ENCODE results near the gene BARX1.
"Not testable (repeated sequence)": the region's sequence is repeated elsewhere in the genome, so short reads cannot be mapped to it uniquely, and the experiment has no call there.

The BARX1 gene

DNA sequence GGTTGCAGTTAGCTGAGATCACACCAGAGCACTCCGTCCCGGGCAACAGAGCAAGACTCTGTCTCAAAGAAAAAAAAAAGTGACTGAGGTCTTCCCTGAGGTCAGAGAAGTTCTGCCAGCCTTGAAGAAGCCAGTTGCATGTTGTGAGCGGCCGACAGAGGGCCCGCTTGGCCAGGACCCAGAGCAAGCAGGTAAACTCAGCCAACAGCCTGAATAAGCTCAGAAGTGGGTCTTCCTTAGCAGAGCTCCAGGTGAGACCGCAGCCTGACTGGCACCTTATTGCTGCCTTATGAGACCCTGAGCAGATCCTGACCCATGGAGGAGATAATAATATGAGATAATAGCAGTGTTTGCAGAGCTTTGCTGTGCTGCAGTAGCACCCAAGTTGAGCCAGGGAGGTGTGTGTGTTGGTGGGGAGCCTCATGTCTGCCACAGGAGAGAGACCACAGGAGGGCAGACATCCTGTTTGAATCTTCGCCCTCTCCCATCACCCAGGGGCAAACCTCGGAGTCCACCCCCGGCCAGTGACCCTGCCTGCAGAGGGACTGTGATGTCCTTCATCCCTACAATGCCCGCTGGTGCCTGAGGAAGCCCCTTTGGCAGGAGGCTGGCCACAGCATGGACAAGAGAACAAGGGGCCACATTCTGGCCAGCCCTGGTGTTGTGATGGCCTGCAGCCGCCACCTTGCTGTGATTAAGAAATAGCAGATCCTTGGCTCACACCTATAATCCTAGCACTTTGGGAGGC is 10.8 kb upstream of the BARX1 start:
- no peak for DNase-seq

DNA sequence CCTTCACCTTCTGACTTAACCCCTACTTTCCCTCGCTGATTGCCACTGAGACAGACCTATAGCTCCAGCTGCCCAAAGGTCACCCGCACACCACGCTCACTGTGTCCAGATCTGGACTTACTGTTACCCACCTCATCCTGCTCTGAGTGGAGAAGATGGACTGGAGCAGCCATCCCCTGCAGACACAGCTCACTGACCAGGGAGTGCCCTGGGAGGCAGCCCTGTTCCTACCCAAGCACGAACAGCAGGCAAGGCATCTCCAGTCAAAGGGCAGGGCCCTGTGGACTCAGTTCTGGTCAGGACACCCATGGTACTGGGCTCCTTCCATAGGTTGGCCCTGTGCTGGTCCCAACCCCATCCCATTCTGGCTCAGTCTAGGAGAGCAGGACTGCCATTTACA is 9.5 kb upstream of the BARX1 start:
- no peak for DNase-seq

DNA sequence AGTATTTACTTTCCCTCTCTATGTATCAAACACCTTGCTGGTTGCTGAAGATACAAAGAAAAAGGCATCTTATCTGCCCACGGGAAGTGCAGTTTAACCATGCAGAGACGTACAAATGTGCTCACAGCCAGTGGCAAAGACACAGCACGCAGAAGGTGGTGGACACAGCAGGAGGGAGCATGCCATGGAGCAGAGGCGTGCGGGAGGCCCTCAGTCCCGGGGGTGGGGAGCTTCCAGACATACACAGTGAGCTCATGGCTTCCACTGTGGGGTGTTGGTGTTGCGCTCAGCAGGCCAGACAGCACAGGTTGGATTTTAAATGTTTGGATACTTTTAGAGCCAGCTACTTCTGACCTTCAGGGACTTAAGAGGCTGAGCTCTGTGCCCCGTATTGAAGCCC is 8.8 kb upstream of the BARX1 start:
- peak in 2 of 3 experiments; percentile 25 to 37 for DNase-seq

DNA sequence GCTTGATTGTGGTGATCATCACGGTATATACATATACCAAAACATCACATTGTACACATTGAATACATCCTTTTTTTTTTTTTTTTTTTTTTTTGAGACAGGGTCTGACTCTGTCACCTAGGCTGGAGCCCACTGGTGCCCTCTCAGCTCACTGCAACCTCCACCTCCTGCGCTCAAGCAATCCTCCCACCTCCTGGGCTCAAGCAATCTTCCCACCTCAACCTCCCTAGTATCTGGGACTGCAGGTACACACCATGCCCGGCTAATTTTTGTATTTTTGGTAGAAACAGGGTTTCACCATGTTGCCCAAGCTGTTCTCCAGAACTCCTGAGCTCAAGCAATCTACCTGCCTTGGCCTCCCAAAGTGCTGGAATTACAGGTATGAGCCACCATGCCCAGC is 8.3 kb upstream of the BARX1 start:
- not testable (repeated sequence) for DNase-seq

DNA sequence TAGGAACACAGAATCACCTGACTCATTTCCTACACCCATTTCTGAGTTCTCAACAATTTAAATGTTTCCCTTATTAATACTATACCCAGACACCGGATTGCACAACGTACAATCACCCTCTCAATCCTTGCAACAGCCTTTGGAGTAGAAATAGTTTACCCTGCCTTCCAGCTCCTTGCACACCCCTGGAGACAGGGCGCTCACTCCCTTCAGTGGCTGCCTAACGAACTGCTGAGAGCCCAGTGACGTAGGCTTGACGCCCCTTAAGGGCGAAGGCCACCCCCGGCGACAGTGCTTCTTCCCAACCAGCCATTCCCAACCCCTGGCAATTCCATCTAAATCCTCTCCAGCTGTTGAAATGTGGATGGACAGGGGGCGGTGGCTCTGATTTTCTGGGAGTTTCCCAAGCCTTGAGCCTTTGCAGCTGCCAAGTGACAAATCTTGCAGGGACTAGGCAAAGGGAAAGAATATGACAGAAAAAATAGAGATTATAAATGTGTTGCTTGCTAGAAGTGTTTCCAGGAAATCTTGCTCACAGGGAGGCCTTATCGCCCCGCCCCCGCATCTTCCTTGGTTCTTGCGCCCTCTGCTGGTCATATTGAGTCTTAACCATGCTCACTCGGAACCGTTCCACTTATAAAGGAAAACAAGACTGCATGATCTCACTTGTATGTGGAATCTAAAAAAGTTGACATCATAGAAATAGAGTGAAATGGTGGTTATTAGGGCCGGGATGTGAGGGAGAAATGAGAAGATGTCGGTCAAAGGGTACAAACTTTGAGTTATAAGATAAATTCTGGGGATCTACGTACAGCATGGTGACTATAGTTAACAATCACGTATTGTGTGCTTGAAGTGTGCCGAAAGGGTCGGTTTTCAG is 7.6 kb upstream of the BARX1 start:
- peak; percentile 82 to 95 (median 83) for DNase-seq

- DNase-seq = no peak
Observed at GRCh38 chr9:93962017-93962416, 6.9 kb upstream of the BARX1 start.

DNA sequence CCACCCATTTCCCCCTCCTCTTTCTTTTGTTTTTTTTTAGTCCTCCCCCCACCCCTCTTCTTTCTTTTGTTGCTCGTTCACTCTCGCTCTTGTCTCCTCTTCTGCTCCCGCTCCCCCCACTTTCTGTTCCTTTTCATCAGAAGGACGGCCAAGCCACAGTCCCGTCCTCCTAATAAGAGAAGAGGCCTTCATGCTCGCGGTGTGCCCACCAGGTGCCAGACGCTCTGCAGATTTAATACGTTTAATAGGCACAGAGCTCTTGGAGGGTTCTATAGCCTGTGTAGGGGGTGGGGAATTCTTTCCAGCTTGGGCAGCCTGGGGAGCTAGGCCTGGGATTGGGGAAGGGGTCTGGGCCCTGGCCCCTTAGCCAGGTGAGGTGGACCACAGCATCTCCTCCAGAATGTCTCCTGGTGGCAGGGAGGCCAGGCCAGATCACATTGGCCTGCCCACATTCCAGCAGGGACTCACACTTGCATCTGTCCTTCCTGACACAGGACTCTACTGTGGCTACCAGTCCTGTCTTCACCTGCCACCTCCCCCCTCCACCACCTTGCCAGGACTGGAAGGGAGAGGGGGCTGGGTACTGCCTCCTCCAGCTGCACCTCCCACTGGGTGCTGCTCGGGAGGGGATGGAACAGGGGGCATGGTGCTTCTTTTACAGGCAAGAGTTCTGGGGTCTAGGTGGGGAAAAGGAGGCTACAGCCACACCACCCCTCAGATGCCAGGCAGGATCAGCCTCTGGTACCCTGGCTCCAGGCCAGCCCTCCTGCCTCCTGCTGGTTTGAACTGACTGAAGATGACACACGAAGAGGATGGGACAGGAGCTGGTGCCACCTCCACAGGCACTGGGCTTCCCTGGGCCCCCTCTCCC is 6.1 kb upstream of the BARX1 start:
- DNase-seq = peak in 2 of 3 experiments; percentile 22 to 49

DNA sequence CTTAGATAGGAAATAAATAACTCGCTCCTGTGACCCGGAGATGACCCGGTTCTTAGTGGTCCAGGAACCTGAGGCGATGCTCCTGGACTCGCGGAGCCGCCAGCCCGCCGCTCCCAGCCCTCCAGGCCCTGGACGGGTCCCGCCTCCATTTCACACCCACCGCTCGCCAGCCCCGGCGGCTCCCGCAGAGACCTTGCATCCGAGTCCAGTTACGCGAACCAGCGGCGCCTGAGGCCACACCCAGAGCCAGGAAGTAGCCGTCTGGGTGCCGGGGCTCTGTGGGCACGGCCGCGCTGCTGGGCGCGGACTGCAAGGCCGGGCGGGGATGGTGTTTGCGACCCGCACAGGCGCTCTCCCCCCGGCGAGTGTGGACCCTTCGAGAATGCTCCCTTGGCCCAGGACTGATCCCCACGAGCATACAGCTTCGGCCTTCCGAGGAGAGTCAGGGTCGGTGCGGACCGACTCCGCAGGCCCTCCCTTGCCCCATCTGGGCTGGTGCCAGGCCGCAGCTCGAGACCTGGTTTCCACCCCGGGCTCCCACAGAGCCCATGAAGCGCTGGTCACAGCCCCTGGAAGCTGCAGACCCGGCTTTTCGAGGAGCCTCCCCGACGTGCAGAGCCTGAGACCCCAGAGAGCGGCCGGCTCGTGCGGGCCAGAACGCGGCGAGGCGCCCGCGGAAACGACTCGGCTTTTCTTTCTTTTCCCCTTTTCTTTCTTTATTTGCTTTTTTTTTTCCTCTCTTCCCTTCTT is 5.2 kb upstream of the BARX1 start:
- DNase-seq = no peak

- DNase-seq = no peak
Observed at GRCh38 chr9:93959739-93960154, 4.6 kb upstream of the BARX1 start.

GRCh38 chr9:93958819-93959682 is 3.9 kb upstream of the BARX1 start:
- no peak for DNase-seq

- no peak for DNase-seq
Observed at GRCh38 chr9:93958121-93958818, 3.1 kb upstream of the BARX1 start.

GRCh38 chr9:93955981-93956784 is 1.0 kb upstream of the BARX1 start:
- no peak for DNase-seq

DNA sequence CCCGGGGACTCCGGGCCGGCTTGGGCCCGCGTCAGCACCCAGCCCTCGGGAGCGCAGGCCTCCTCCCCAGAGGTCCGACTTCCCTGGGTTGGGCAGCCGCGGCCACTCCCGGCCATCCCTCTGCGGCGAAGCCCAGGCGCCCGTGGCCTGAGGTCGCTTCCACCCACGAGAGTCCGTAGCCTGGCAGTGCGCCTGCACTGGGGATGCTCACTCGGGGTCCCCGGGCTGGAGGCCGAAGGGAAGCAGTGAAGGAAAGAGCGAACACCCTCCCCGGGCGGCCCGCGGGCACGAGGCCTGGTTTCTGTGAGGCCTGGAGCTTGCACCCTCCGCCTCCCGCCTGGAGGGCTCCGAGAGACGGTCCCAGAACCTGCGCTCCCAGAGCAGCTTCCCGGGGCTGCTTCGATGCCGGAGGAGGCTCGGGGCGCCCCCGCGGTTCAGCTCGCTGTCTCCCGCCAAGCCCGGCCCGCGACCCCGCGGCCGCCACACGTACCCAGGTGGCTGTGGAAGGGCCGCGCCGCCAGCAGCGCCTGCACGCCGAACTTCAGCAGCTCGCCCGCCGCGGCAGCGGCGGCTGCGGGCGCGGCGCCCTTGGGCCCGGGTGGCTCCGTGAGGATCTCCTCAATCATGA is 607 bp downstream of the BARX1 start:
- peak in 2 of 3 experiments; percentile 83 to 91 for DNase-seq

GRCh38 chr9:93953496-93954433 is 1.4 kb downstream of the BARX1 start:
- DNase-seq = no peak

GRCh38 chr9:93952784-93953495 is 2.2 kb downstream of the BARX1 start:
- DNase-seq = no peak

DNA sequence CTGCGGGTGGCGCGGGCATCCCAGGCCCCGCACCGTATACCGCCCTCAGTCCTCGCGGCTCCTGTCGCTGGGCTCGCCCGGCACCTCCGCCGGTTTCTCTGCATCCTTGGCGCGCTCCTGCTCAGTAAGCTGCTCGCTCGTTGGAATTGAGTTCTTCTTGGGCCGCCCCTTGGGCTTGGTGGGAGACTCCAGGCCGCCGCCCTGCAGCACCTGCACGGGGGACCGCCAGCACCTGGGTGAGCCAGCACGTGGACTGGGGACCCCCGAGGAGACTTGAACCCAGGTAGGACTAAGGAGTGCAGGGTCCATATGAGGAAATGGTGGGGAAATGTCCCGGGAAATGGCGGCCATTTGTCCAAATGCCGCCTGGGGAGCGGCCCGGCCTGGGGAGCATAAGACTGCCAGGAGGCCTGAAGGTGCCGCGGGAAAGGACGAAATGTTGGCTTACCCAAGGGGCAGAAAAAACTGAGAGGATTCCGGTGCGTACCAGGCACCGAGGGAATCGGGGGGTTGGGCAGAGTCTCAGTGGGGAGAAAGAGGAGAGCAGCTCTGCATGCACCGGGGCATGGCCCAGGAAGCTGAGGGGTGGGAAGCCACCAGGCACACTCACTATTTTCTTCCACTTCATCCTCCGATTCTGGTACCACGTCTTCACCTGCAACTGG is 2.9 kb downstream of the BARX1 start:
- no peak for DNase-seq

DNA sequence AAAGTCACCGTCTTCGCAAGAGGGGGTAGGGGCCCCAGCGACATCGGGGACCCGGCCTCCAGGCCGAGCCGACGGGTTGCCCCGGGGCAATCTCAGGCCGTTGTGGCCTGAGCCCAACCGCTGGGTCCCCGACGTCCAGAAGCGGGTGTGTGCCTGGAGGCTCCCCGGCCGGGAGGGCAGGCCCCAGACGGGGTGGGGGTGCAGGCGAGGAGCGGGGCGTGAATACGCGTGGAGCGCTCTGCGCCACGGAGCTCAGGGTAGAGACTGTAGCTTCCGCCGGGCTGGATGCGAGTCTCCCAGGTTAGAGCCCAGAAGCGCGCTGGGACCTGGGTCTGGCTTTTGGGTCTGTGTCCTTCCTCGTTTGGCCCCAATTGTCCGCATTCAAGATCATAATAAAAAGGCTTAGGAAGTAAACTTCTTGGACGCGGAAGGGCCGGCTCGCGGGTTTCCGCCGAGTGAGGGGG is 3.5 kb downstream of the BARX1 start:
- no peak for DNase-seq
